Measurements from ENCODE around the gene TSPAN18.

GRCh38 chr11:44792171-44792570 is 65.4 kb downstream of the TSPAN18 start:
- TF ChIP-seq CTCF (conservative IDR thresholded peaks at IDR 0.05; ENCODE audit: low read depth, low read length) (no peak), EZH2 (IDR thresholded peaks at IDR 0.05; ENCODE audit: borderline replicate concordance, low read depth, low read length, poor library complexity, severe bottlenecking) (no peak)

Data from A673 (cell line).